NCI-H2107 (cell line): ENCODE measurements around the gene LDLRAD4.

Source experiments
- DNase-seq: peaks from one replicate; lab custom pipeline; 2025; lab: John Stamatoyannopoulos, UW

Gene LDLRAD4

DNA sequence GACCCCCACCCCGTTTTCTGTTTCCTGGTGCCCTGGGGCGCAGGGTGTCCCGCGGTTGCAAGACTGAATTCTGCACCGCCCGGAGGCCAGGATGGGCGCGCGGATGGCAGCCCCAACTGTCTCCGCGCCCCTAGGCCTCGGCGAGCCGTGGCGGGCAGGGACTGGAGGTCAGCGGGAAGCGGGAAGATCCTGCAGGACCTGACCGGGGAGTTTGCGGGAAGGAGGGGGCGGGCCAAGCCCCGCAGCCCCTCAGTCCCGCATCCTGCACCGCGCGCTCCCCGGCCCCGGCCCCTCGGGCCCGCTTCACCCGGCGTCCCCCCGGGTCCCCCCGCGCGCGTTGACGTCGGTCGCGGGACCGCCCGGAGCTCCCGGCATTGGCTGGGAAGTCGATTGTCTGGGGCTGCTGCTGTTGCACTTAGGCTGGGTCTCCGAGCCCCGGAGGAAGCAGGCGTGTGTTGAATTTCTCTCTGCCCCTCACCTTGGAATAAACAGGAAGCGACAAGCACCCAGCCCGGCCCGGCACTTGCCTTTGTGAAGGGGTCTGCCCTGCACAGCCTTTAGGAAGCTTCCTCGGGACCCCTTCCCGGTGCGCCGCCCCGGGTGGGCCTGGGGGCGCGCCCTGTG, at the start of gene LDLRAD4:
TSS of gene LDLRAD4 (plus strand) at position 393 of the 624 bp plus-strand sequence.
- no peak for DNase-seq

DNA sequence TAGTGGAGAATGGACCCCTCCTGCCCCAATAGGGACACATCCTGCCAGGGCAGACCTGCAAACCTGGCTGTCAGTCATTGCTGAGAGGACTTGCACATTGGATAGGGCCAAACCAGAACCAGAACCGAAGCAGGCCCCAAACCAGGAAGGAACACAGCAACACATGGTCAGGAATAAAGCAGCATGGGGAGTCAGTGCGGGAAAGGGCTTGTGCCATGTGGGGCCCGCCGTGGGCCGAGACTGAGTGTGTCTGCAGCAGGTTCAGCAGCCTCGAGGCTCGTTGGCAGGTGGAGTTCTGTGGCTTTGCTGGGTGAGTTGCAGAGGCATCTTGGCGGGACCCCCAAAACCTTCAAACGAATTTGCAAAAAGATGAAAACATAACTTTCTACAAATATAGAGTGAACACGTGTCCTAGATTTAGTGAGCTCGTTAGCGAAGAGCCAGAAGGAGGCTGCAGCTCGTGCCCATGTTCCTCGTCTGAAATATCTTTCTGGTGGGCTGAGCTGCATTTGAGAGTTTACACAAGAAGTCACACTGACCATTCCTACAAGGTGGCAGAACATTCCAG, 44.9 kb upstream of the LDLRAD4 start:
- no peak for DNase-seq

DNA sequence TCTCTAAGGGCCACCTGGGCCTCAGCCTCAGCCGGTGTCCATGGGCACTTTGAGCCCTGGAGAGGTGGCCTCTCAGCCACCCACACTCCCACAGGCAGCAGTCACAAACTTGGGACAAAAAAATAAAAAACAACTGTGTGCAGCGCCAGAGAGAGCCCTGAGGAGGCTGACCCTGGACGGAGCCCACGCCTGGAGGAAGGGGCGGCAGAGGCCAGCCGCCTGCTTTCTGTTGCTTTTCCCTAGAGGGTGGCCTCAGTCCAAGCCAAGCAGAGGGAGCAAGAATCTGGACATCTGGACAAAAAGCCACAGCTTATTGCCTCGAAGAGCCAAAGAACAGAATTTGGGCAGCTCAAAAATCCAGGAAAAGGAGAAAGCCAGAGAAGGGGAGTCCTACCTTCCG, 43.3 kb upstream of the LDLRAD4 start:
- DNase-seq, result no peak

DNA sequence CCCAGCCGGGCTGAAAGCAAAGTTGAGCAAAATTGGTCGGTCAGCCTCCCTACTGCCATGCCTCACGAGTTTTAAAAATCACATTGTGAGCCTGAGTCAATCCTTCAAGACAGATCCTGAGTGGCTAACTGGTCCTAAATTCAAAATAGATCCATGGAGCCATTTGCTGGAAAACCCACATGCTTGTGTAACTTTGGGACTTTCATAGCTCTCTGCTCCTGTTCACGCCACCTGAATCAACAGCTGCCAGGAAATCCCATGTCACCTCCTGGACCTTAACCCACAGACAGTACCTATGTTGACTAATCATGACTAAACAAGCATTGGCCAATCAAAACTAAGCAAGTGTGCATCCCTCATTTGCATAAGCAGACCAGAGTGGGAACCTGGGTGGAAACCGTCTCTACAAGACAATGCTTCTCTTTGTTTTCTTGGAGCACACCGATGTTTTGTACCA, 42.8 kb upstream of the LDLRAD4 start:
- DNase-seq, result no peak

DNA sequence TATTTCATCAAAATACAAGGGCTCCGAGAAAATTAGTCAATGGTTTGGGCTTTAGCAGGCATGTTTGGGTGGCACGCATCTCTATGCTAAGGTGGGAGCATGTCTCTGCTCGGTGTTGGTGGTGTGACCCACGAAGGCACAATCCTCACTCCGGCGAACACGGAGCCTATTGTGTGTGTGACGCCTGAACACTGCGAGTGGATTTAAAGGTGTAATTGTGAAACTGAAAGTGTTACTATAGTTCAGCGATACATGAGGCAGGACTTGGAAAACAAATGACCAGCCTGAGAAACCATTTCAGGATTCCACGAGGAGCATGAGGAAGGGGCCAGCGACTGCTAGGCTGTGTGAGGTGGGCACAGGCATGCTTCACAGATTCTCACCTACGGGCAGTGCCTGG, 41.7 kb upstream of the LDLRAD4 start:
- DNase-seq, result no peak

DNA sequence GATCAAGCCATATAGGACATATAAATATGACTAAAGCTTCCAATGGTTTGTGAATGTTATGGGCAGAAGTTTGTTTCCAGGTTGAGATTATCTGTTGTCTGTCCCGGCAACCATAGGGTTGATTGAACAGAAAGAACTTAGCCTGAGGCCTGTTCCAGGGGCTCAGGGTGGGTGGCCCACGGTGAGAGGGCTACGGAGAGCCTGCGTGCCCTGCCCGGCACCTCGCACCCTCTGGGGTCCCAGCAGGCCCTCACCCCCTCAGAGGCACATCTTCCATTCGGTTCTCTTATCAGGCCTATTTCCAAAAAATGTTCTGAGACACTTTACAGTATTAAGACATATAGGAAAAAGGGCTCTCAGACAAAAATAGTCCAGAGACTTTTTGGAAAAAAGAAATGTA, 40.4 kb upstream of the LDLRAD4 start:
- no peak for DNase-seq

DNA sequence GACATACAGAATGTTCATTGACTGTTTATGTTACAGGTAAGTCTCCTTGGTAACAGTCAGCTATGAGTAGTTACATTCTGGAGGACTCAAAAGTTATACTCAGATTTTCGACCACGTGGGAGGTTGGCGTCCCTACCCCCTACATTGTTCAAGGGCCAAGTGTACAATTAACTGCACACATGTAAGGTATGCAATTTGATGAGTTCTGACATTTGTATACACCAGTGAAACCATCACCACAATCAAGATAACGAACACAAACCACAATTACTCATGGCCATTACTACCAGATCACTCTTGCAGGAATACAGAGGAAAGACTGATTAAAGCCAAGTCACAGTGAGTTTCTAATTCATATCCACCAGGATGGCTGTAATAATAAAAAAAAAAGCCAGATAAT, 39.6 kb upstream of the LDLRAD4 start:
- no peak for DNase-seq

DNA sequence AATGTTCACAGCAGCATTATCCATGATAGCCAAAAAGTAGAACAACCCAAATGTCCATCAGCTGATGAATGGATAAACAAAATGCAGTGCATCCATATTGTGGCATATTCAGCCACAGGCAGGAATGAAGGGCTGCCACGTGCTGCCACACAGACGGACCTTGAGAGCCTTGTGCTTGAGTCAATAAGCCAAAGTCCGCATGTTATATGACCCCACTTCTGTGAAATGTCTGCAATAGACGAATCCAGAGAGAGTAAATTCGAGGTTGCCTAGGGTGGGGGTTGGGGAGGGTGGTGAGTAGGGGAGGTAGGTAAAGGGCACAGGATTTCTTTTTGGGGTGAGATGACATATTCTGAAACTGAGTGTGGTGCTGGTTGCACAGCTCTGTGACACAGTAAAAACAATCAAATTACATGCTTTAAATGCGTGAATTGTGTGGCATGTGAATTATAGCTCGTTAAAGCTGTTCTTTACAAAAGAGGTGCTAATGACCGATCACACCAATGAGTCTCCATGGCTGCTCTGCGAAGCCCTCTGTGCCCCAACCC, 38.9 kb upstream of the LDLRAD4 start:
- DNase-seq, result no peak

DNA sequence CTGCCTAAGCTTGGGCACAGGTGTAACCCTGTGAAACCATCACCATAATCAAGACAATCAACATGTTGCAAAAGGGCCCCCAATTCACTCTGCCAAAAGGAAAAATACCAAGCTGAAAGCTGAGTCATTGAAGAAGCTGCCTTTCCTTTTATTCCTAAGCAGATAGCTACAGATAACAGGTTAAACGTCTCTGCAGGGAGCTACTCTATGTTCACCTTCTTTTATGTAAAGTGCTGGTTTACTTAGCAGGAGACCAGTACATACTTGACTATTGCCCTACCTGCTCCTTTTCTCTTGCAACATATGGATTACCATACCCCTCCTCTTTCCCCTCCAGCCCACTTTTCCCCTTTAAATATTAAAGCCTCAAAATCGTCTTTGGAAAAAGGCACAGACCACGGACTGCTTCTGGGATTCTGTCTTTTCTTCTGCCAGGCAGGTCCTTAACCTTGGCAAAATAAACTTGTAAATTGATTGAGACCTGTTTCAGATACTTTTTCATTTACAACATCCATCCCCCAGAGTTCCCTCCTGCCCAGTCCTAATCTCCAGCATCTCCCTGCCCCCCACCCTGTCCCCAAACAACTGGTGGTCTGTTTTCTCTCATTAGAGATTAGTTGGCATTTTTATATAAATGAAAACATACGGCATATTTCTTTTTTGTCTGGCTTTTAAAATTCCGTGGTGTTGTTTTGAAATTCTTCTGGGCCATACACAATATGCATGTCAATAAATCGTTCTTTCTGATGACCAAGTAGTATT, 37.8 kb upstream of the LDLRAD4 start:
- no peak for DNase-seq

DNA sequence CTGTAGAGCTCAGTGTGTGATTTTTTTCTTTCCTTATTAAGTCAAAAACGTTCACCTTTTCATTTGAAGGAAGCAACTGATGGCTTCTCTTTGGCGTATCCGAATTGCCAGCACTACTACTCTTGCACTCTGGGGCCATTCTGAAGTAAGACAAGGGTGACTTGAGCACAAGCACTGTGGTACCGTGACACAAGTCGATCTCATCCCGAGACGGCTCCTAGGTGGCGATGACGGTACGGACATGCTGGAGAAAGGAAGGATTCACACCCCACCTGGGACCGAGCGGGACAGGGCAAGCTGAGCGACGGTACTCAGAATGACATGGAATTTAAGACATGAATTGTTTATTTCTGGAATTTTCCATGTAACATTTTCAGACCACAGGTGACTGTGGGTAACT, 36.8 kb upstream of the LDLRAD4 start:
- DNase-seq, result no peak

DNA sequence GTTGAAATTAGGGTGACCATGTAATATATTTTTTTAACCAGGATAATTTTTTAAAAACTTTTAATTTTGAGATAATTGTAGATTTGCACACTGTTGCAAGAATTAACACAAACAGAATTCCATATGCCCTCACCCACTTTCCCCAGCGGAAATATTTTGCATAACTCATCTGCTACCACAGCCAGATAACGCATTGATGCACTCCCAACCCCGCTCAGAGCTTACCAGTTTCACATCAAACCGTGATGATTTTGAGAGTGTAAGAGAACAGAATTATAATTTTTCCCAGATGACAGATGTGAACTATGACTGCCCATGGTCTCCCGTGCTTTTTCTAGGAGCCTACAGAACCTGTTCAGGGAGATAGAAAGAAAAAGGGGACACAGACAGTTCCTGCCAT, 35.2 kb upstream of the LDLRAD4 start:
- no peak for DNase-seq

DNA sequence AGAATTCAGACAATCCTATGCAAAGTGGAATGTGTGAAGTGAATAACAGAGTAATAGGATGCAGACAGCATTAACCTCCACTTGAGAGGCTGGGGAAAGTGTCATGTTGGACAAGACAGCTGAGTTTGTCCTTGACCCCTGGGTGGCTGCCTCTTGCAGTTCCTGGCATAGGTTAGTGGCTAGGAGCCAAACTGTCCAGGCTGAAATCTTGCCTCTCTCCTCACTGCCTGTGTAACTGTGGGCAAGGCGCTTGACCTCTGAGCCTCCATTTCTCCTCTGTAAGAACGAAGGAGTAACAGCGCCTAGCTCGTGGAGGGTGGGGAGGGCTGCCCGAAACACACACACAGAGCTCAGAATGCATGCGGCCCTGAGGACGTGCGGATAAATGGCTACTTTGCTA, 34.8 kb upstream of the LDLRAD4 start:
- no peak for DNase-seq

DNA sequence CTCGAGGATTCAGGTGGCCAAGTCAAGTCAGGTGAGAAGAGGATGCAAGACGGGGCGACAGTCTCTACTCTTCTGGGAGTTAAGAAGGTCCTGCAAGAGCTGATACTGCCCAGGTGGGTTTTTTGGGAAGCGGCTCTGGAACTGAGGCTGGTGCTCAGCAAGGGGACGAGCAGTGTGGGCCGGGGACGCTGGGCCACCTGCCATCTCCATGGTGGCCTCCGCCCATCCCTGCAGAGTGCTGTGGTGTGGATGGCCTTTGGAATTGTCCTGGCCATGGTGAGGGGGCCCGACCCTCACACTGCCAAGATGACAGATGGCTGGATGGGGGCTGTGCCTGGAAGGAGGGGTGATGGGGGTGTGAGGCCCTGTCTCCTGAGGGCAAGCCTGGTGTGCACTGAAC, 34.2 kb upstream of the LDLRAD4 start:
- no peak for DNase-seq

DNA sequence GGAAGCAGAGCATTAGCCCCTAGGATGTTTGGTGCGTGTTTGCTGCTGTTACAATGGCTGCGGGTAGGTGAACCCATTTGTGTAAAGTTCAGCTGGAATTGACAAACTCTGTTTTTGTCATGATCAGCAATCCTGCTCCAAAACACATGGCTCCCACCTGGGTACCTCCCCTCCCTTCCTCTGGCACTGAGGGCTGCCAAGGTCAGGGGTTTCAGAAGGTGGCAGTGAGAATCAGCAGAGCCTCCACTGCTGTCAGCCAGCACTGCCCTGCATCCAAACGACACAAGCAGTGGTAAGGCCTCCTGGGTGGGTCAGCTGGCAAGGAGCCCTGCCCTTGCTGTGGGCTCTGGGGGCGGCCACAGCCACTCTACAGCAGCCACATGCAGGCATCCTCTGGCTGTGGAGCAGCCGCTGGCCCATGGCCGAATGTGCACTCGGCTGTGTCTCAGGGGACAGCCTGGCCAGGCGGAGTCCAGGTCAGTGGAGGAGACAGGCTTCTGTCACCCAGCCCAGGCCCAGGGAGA, 32.8 kb upstream of the LDLRAD4 start:
- no peak for DNase-seq

DNA sequence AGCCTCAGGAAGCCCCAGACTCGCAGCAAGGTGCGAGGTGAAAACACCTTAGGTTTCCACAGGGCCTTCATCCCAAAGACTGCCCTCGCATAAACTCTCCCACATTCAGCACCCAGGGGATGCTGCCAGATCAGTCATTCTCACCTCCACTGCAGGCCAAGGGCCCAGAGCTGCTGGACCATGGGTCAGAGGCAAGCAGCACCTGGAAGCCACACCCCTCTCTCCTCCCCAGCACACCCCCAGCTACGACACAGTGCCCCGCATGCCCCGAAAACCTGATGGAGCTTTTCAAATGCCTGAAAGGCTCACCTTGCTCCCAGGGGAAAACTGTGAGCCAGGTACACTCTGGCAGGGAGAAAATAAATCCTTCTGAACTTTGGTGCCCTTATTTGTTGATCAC, 31.9 kb upstream of the LDLRAD4 start:
- no peak for DNase-seq

DNA sequence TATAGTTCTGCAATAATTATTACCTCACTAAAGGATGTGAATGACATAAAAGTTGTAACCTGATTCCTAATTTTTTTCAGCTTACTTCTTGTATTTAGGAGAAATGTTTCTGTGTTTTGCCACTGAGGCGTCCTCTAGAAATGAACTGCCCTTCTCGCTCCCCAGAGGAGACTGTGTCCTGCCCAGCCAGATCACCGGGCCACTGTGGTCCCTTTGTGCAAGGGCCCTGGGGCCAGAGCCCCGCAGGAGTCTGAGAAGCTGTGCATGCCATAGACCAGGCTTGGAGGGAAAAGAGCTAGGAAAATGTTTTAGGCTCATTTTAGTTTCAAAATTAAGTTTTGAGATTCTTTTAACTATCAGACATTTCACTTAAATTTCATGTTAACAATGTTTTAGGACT, 31.1 kb upstream of the LDLRAD4 start:
- DNase-seq, result no peak

DNA sequence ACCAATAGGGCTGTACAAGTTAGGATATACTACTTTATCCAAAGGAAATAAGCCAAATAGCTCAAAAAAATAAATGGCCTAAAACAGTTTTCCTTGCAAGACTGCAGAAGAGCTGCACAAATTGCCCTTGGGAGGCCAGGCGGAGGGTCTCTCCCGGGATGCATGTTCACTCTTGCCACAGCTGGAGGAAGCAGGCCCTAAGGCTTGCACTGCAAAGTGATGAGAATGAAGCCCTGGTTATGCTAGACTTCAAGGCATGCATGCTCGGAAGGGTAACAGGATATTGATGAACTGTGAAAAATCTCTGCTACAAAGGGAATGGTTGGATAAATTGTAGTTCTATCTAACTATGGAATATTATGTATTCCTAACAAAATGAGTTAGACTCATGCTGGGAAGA, 27.5 kb upstream of the LDLRAD4 start:
- DNase-seq, result no peak

DNA sequence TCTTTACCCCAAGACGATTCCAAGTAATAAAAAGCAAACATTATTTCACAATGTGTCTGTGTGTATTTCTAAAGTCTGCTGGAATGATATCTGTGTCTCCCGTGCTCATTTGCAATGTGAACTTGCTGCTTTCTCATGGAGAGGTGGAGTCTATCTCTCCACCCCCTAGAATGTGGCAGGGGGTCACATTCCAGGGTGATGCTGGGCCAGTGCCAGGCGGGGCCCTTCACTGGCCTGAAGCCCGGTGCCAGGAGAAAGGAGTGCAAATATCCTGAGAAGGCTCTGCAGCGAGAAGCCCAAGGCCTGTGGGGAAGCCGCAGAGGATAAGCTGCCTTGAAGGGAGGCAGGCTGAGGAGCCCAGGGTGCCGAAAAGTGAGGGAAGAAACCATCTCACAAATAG, 26.8 kb upstream of the LDLRAD4 start:
- DNase-seq, result no peak

DNA sequence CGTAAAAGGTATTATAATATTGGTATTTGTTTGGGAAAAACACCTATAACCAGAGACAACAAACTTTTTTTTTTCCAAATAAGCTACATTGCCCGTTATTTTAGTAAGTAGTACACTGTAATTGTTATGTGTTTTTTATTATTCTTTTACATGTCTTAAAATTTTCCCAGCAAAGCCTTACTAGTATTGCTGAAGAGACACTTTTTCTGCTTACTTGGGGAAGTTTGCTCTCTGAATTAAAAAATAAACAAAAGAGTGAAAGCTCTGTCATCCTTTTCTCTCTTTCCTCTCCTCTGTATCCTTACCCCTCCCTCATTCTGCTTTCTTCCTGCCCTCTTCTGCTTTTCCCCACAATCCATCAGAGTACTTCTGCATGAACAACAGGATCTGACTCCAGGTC, 25.6 kb upstream of the LDLRAD4 start:
- DNase-seq, result no peak

DNA sequence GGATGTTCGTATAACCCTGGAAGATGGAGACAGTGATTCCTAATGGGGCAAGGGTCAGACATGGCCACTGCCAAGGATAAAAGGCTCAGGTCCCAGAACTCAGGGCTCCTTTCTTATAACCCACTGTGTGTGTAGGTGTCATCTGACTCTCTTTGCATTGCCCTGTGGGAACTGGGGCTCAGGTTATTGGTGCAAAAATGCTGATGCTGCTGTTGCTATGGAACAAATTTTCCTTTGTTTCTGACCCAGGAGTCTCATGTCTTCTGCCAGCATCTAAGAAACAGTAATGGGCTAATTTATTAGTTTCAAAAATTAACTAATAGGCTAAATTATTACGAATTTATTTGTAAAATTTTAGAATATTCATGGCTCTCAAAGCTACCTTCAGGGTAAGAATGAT, 24.3 kb upstream of the LDLRAD4 start:
- DNase-seq, result no peak

DNA sequence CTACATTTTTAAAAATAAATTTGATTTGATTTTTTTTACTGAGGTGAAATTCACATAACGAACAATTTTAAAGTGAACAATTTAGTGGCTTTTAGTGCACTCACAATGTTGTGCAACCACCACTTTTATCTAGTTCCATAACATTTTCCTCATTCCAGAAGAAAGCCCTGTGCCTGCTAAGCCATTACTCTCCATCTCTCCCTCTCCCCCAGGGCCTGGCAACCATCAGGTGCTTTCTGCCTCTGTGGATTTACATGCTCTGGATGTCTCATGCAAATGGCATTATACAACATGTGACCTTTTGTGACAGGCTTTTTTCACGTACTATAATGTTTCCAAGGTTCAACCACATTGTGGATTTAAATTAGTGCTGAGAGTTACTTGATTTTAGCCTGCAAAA, 19.9 kb upstream of the LDLRAD4 start:
- DNase-seq, result no peak

DNA sequence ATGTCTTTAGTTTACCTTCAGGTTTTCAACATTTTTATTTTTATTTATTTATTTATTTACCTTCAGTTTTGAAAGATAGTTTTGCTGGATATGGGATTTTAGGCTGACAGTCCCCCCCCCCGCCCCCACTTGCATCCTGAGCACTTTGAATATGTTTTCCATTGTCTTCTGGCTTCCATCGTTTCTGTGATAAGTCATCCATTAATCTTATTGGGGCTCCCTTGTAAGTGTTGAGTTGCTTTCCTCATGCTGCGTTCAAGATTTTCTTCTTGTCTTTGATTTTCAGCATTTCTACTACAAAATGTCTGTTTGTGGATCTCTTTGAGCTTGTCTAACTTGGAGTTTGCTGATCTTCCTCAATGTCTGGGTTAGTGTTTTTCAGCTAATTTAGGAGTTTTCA, 19.4 kb upstream of the LDLRAD4 start:
- DNase-seq, result no peak

DNA sequence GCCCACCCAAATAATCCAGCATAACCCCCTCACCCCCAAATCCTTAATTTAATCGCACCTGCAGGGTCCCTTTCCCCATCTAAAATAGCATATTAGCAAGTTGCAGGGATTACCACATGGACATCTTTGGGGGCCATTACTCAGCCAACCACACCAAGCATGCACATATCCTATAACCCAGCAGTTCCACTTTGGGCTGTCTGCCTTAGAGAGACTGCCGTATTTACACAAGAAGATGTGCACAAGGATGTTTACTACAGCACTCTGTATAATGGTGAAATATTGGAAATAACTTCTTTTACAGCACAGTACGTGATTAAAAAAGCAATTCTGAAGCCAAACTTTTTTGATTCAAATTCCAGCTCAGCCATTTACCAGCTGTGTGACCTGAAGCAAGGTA, 17.3 kb upstream of the LDLRAD4 start:
- DNase-seq, result no peak
